Measurements from ENCODE around the gene IKZF3.

DNA sequence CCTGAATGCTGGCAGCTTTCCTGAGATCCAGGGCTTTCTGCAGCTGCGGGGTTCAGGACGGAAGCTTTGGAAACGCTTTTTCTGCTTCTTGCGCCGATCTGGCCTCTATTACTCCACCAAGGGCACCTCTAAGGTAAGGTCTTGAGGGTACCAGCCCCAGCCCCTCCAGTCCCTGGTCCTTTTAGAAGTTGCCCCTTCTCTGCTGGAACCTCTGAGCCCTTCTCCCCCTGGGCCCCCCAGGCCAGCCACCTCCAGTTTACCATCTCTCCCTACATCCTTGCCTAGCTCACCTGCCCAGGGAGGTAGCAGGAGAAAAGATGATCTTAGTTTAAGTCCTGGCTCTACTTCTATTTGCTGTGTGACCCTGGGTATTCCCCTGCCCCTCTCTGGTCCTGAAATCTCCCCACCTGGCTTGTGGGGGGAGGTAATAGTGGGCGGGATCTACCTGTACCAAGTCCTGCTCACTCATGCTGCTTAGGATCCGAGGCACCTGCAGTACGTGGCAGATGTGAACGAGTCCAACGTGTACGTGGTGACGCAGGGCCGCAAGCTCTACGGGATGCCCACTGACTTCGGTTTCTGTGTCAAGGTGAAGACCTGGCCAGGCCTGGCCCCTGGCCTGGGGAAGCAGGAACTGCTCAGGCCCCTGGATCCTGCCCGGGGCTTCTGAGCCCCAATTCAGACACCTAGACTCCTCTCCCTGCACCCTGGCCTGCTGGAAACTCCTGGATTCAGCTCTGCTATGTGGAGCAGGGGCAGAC, 119.9 kb downstream of the IKZF3 start:
- TF ChIP-seq ZNF317 (CRISPR knock-in tag; IDR thresholded peaks at IDR 0.05; ENCODE audit: borderline replicate concordance, low read depth) (no peak), TCF7 (CRISPR knock-in tag; IDR thresholded peaks at IDR 0.05; ENCODE audit: low read depth) (no peak), ZNF396 (CRISPR knock-in tag; IDR thresholded peaks at IDR 0.05; ENCODE audit: borderline replicate concordance) (no peak), ESRRA (CRISPR knock-in tag; IDR thresholded peaks at IDR 0.05; ENCODE audit: borderline replicate concordance) (no peak), SP1 (CRISPR knock-in tag; conservative IDR thresholded peaks at IDR 0.05) (no peak)
- TF ChIP-seq, protein P1, sequence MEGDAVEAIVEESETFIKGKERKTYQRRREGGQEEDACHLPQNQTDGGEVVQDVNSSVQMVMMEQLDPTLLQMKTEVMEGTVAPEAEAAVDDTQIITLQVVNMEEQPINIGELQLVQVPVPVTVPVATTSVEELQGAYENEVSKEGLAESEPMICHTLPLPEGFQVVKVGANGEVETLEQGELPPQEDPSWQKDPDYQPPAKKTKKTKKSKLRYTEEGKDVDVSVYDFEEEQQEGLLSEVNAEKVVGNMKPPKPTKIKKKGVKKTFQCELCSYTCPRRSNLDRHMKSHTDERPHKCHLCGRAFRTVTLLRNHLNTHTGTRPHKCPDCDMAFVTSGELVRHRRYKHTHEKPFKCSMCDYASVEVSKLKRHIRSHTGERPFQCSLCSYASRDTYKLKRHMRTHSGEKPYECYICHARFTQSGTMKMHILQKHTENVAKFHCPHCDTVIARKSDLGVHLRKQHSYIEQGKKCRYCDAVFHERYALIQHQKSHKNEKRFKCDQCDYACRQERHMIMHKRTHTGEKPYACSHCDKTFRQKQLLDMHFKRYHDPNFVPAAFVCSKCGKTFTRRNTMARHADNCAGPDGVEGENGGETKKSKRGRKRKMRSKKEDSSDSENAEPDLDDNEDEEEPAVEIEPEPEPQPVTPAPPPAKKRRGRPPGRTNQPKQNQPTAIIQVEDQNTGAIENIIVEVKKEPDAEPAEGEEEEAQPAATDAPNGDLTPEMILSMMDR (IDR thresholded peaks at IDR 0.05): no peak
- TF ChIP-seq, protein P2, sequence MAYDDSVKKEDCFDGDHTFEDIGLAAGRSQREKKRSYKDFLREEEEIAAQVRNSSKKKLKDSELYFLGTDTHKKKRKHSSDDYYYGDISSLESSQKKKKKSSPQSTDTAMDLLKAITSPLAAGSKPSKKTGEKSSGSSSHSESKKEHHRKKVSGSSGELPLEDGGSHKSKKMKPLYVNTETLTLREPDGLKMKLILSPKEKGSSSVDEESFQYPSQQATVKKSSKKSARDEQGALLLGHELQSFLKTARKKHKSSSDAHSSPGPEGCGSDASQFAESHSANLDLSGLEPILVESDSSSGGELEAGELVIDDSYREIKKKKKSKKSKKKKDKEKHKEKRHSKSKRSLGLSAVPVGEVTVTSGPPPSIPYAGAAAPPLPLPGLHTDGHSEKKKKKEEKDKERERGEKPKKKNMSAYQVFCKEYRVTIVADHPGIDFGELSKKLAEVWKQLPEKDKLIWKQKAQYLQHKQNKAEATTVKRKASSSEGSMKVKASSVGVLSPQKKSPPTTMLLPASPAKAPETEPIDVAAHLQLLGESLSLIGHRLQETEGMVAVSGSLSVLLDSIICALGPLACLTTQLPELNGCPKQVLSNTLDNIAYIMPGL (CRISPR knock-in tag; IDR thresholded peaks at IDR 0.05): no peak
- TF ChIP-seq, protein P3, sequence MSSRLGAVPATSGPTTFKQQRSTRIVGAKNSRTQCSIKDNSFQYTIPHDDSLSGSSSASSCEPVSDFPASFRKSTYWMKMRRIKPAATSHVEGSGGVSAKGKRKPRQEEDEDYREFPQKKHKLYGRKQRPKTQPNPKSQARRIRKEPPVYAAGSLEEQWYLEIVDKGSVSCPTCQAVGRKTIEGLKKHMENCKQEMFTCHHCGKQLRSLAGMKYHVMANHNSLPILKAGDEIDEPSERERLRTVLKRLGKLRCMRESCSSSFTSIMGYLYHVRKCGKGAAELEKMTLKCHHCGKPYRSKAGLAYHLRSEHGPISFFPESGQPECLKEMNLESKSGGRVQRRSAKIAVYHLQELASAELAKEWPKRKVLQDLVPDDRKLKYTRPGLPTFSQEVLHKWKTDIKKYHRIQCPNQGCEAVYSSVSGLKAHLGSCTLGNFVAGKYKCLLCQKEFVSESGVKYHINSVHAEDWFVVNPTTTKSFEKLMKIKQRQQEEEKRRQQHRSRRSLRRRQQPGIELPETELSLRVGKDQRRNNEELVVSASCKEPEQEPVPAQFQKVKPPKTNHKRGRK (CRISPR knock-in tag; IDR thresholded peaks at IDR 0.05; ENCODE audit: borderline replicate concordance): no peak
